A673 (cell line): ENCODE data around the gene ANKRD10. TPM values are rescaled to one million over a fixed set of nuclear protein-coding genes. Genes with fewer than 3 reads are reported as not detected.

ENCODE experiments used
- BruUV-seq: library from RNA; stranded (reverse); fragments of 400-500 nt; replicated peaks from 2 replicates; lab custom pipeline; 2021; lab: Mats Ljungman, UMichigan
- CTCF ChIA-PET: fragments of 300-600 bp; sonication (Branson Sonifier 250); formaldehyde crosslinking; loops from one replicate; lab custom pipeline; 2022; ENCODE audit warnings: antibody characterized with exemption; lab: Charles Lee
- POLR2A ChIA-PET: fragments of 300-600 bp; sonication (Branson Sonifier 250); formaldehyde crosslinking; loops from one replicate; lab custom pipeline; 2022; ENCODE audit warnings: antibody characterized with exemption; ENCODE audit not compliant: low non-redundant PET; lab: Charles Lee
- DNase-seq: peaks from one replicate; pipeline ENCODE4 v3.0.0-alpha.2; 2015; ENCODE audit warnings: low spot score
- H3K27ac ChIP-seq: fragments of 200-600 bp; sonication (generic); 2 replicates; pipeline ENCODE4 v1.5.1; 2016; ENCODE audit warnings: mixed run types, low read depth, mild to moderate bottlenecking, mixed read lengths, antibody characterized with exemption, low read length; ENCODE audit not compliant: poor library complexity, severe bottlenecking
- H3K27me3 ChIP-seq: fragments of 200-600 bp; sonication (generic); replicated peaks from 2 replicates; pipeline ENCODE4 v1.6.1; 2017; ENCODE audit warnings: mixed run types, low read depth, mild to moderate bottlenecking, mixed read lengths, antibody characterized with exemption, low read length; ENCODE audit not compliant: insufficient read depth, poor library complexity
- H3K36me3 ChIP-seq: fragments of 200-600 bp; sonication (generic); 2 replicates; pipeline ENCODE4 v1.6.1; 2016; ENCODE audit warnings: mixed run types, mild to moderate bottlenecking, mixed read lengths, antibody characterized with exemption, low read length; ENCODE audit not compliant: insufficient read depth, poor library complexity, severe bottlenecking
- H3K4me1 ChIP-seq: fragments of 200-600 bp; sonication (generic); 2 replicates; pipeline ENCODE4 v1.6.1; 2017; ENCODE audit warnings: mixed run types, mild to moderate bottlenecking, mixed read lengths, antibody characterized with exemption, low read length; ENCODE audit not compliant: insufficient read depth, poor library complexity, severe bottlenecking
- H3K4me3 ChIP-seq: fragments of 200-600 bp; sonication (generic); 2 replicates; pipeline ENCODE4 v1.5.1; 2016; ENCODE audit warnings: low read depth, mixed run types, mild to moderate bottlenecking, mixed read lengths, low read length; ENCODE audit not compliant: poor library complexity, severe bottlenecking
- H3K9me3 ChIP-seq: fragments of 200-600 bp; sonication (generic); 2 replicates; pipeline ENCODE4 v1.6.1; 2016; ENCODE audit warnings: mixed run types, low read depth, mild to moderate bottlenecking, mixed read lengths, antibody characterized with exemption, low read length; ENCODE audit not compliant: poor library complexity, severe bottlenecking
- CTCF ChIP-seq: fragments of 300-800, 200-600 bp; sonication (generic); conservative IDR thresholded peaks from 2 replicates; pipeline ENCODE4 v1.5.1; 2017; ENCODE audit warnings: low read depth, mild to moderate bottlenecking, antibody characterized with exemption, low read length, moderate library complexity, mixed read lengths
- EZH2 ChIP-seq: fragments of 200-600 bp; sonication (generic); IDR thresholded peaks from 2 replicates; pipeline ENCODE4 v1.6.1; 2017; ENCODE audit warnings: borderline replicate concordance, low read depth, mild to moderate bottlenecking, mixed read lengths, antibody characterized with exemption, low read length; ENCODE audit not compliant: poor library complexity, severe bottlenecking
- intact Hi-C: fragments of 100-400 bp; cut with micrococcal nuclease; formaldehyde crosslinking; loops from one replicate; pipeline ENCODE4 v1.10.0; 2022; ENCODE audit not compliant: unreplicated experiment
- total RNA-seq: library from RNA; stranded (reverse); gene quantifications from 2 replicates; pipeline ENCODE4 v1.2.3, GENCODE V29; 2021

Gene ANKRD10
- total RNA-seq, 1 experiment from 2014 or later = 96.2 TPM

- Histone ChIP-seq H3K4me1 (no peaks in the 10 kb centered on the region), H3K27me3 (peaks cover 5% of the 10 kb centered on the region), H3K9me3 (no peaks in the 10 kb centered on the region), H3K27ac (no peak overlapping the region), H3K4me3 (no peak overlapping the region), H3K36me3 (no peaks in the 10 kb centered on the region)
- no TSS peak for BruUV-seq
- no peak for TF ChIP-seq CTCF
- TF ChIP-seq EZH2 = no peak
- CTCF ChIA-PET = no interaction called here
- intact Hi-C loops = no loop called here
- POLR2A ChIA-PET = no interaction called here
- no peak for DNase-seq
Measured at GRCh38 chr13:110845520-110845919, 69.3 kb downstream of the ANKRD10 start.

- H3K4me3 ChIP-seq = no peak overlapping the region
- DNase-seq = no peak
- no peaks in the 10 kb centered on the region for H3K4me1 ChIP-seq
- POLR2A ChIA-PET = no interaction called here
- H3K9me3 ChIP-seq = no peaks in the 10 kb centered on the region
- intact Hi-C loops = no loop called here
- H3K27ac ChIP-seq = no peak overlapping the region
- CTCF ChIA-PET = no interaction called here
- no peaks in the 10 kb centered on the region for H3K27me3 ChIP-seq
- TF ChIP-seq EZH2 = no peak
- no TSS peak for BruUV-seq
- no peaks in the 10 kb centered on the region for H3K36me3 ChIP-seq
Measured at GRCh38 chr13:110841846-110842245, 73.0 kb downstream of the ANKRD10 start.

- BruUV-seq = no TSS peak
- Histone ChIP-seq H3K27ac (no peak overlapping the region), H3K27me3 (no peaks in the 10 kb centered on the region), H3K9me3 (no peaks in the 10 kb centered on the region), H3K4me1 (no peaks in the 10 kb centered on the region), H3K36me3 (no peaks in the 10 kb centered on the region), H3K4me3 (no peak overlapping the region)
- no peak for DNase-seq
- TF ChIP-seq EZH2 (no peak), CTCF (no peak)
- CTCF ChIA-PET = no interaction called here
- intact Hi-C loops = no loop called here
- POLR2A ChIA-PET = no interaction called here
Measured at GRCh38 chr13:110841406-110841805, 73.5 kb downstream of the ANKRD10 start.

- no peaks in the 10 kb centered on the region for H3K27me3 ChIP-seq
- TF ChIP-seq EZH2 (no peak), CTCF (no peak)
- no peak for DNase-seq
- no peaks in the 10 kb centered on the region for H3K9me3 ChIP-seq
- no peak overlapping the region for H3K27ac ChIP-seq
- no peaks in the 10 kb centered on the region for H3K4me1 ChIP-seq
- H3K36me3 ChIP-seq = no peaks in the 10 kb centered on the region
- BruUV-seq = no TSS peak
- ChIA-PET POLR2A (no interaction called here), CTCF (no interaction called here)
- intact Hi-C loops = no loop called here
- no peak overlapping the region for H3K4me3 ChIP-seq
Measured at GRCh38 chr13:110838867-110839538, 75.9 kb downstream of the ANKRD10 start.
